HG03432 (cell line): ENCODE data around the gene PTPN11.
"Not testable (repeated sequence)": the region's sequence is repeated elsewhere in the genome, so short reads cannot be mapped to it uniquely, and the experiment has no call there.

Experiments used
- ATAC-seq: cut with Tn5 transposase; IDR thresholded peaks from one replicate; pipeline ENCODE4 v1.9.1; 2021; ENCODE audit warnings: mild to moderate bottlenecking, moderate library complexity; ENCODE audit not compliant: unreplicated experiment

The PTPN11 gene

DNA sequence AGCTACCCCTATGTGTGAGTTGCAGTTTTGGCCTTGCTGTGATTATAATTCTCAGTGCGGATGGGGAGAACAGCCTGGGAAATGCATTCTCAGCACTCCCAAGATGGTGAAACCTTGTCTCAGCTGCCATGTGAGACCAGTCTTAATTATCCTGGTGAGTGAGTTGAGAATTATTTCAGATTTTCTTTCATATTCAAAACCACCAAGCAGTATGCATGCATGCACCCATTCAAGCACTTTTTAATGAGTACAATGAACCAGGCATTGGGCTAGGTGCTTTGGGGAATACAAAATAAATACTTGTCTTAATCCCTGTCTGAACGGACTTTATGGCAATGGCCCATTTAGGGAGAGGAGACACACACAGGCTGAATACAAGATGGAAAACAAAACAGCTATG is 94.7 kb downstream of the PTPN11 start:
- no peak for ATAC-seq

DNA sequence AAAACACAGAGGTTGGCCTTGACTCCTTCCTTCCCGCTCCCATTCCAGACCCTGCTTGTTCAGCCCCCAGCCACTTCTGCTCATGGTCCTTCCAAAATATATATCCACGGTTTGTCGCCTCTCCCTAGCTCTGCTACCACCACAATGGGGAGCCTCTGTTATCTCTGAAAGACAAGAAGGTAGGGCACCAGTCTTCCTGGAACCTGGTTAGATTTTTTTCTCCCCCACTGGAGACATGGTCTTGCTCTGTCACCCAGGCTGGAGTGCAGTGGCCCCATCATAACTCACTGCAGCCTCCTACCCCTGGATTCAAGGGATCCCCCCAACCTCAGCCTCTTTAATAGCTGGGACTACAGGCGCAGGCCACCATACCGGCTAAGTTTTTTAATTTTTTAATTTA is 95.7 kb downstream of the PTPN11 start:
- no peak for ATAC-seq

DNA sequence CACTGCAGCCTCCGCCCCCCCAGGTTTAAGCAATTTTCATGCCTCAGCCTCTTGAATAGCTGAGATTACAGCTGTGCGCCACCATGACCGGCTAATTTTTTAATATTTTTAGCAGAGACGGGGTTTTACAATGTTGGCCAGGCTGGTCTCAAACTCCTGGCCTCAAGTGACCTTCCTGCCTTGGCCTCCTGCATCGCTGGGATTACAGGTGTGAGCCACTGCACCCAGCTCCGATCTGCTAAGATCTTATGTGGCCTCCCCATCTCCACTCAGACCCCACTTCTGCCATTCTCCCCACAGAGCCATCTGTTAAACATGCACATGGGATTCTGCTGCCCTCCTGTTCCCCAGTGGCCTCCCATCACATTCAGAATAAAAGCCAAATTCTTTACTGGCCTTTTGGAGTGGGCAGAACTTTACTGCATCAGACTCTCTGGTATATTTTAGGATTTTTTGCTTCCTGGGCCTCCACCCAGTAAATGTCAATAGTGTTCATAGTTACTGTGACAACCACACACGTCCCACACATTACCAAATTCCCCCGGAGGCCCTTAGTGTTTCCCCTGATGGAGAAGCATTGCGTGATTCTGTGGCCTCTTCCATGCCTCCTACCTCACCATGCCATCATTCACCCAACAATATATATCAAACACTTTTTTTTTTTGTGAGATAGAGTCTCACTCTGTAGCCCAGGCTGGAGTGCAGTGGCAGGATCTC is 96.3 kb downstream of the PTPN11 start:
- no peak for ATAC-seq

DNA sequence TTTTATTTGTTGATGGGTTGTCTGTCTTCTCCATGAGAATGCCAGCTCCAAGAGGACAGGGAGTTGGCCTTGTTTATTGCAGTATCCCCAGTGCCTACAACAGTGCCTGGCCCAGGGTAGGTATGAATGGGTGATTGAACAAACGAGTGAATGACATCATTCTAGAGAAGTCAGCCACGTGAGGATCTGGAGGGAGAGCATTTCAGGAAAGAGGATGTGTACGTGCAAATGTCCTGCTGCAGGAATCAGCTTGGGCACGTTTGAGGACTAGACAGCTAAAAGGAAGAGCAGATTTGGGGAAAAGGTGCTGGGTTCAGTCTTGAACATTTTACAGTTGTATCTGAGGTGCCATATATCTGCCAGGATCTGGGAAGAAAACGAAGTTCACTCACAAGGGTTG is 97.1 kb downstream of the PTPN11 start:
- ATAC-seq: no peak

DNA sequence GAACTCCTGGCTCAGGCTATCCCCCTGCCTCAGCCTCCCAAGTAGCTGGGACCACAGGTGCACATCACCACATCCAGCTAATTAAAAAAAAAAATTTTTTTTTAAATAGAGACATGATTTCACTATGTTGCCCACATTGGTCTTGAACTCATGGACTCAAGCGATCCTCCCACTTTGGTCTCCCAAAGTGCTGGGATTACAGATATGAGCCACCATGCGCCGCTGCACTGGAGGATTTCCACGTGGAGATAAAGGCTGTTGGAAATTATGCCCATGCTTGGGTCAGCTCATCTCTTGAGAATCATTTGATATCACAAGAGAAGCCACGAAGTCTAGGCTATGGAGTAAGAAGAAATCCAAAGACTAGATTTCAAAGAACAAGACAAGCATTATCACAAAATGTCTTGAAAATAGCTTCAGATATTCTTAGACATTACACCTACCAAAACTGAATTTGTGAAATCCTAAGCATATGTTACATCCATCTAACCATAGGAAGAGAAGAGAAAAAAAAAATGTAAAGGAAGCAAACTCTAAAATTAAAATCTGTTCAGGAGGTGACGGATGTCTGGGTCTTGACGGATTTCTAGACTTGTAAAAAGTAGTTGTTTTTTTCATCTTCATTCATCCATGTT is 99.1 kb downstream of the PTPN11 start:
- ATAC-seq: no peak

DNA sequence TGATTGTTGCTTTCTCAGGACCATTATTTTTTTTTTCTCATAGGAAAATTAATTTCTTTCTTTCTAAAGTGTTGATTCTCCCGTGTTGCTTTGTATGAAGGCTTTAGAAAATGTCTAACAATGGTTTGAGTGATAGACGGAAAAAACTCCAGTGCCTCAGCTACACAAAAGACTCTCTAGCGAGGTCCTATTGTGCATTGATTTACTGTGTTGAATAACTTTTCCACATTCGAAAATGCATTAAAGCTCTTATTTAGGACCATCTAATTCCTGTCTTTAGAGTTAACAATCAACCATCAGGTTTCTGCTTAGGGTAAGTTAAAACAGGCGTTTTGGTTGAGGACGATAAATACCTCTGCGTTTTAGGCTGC is 99.6 kb downstream of the PTPN11 start:
- ATAC-seq: no peak

DNA sequence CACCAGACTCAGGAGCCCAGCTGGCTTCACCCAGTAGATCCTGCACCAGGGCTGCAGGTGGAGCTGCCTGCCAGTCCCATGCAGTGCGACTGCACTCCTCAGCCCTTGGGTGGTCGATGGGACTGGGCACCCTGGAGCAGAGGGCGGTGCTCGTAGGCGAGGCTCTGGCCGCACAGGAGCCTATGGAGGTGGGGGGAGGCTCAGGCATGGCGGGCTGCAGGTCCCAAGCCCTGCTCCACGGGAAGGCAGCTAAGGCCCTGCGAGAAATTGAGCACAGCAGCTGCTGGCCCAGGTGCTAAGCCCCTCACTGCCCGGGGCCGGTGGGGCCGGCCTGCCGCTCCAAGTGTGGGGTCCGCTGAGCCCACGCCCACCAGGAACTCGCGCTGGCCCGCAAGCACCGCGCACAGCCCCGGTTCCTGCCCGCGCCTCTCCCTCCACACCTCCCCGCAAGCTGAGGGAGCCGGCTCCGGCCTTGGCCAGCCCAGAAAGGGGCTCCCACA is 101.1 kb downstream of the PTPN11 start:
- not testable (repeated sequence) for ATAC-seq

DNA sequence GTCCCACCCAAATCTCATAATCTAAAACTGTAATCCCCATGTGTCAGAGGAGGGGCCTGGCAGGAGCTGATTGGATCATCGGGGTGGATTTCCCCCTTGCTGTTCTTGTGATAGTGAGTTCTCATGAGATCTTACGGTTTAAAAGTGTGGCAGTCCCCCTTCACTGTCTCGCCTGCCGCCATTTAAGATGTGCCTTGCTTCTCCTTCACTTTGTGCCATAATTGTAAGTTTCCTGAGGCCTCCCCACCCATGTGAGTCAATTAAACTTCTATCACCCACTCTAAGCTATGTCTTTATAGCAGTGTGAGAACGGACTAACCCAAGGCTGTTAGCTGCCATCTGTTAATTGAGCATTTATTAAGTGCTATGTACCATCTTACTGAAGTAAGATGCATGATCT is 105.1 kb downstream of the PTPN11 start:
- no peak for ATAC-seq

DNA sequence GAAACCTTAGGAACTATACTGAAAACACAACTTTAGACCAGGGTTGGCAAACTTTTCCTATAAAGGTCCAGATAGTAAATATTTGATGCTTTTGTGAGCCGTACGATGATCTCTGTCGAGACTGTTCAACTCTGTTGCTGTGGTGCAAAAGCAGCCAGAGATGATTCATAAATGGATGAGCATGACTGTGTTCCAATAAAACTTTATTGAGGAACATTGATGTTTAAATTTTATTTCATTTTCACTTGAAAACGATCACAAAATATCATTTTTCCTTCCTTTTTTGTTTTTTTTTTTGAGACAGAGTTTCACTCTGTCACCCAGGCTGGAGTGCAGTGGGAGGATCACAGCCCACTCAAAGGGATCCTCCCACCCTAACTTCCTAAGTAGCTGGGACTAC is 105.5 kb downstream of the PTPN11 start:
- ATAC-seq: no peak

DNA sequence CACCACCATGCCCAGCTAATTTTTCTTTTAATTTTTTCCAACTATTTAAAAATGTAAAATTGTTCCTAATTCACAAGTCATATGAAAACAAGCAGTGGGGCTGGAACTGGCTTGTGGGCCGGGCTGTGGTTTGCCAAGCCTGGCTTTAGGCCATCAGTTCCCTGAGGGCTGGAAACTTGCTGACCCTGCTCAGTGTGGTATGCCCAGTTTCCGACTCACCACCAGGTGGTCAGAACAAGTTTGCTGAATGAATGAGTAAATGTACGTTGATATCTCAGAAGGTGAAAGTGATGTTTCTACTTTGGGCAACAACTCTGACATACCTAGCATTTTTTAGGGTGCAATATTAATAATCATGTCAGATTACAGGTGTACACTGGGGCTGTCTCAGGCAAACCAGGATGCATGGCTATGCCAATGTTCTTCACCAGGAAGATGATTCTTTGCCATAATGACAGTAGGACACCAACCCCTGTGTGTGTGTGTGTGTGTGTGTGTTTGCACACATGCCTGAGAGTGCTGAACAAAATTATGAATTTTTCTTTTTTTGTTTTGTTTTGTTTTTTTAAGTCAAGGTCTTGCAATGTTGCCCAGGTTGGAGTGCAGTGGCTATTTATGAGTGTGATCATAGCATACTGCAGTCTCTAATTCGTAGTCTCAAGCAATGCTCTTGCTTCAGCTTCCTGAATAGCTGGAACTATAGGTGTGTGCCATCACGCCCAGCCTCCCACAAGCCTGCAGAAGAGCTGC is 106.1 kb downstream of the PTPN11 start:
- no peak for ATAC-seq

DNA sequence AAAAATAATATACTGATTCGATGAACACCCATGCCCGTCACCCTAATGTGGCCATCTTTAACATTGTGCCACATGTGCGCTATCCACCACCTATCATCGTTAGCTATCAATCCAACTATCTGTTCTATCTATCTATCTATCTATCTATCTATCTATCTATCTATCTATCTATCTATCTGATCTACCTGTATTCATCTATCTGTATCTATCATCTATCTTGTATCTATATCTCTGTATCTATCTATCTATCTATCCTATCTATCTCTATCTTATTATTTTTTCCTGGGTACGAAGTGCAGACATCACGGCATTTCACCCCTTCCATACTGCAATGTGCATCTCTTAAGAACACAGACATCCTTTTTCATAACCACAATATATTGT is 106.7 kb downstream of the PTPN11 start:
- ATAC-seq: no peak

DNA sequence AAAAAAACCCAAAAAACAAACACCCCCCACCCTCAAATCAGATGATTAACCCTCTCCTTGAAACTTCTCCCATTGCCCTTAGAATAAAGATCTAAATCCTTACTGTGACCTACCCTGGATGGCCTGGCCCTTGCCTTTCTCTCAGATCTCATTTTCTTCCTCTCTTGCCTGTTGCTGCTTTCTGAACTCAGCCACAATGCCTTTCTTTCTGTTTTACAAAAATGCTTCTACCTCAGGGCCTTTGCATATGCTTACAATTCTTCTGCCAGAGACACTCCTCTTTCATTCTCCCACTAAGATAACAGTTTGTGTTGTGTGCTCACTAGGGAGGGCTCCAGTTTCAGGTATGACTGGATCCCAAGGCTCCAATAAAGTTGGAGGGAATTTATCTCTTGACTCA is 108.3 kb downstream of the PTPN11 start:
- ATAC-seq: no peak

DNA sequence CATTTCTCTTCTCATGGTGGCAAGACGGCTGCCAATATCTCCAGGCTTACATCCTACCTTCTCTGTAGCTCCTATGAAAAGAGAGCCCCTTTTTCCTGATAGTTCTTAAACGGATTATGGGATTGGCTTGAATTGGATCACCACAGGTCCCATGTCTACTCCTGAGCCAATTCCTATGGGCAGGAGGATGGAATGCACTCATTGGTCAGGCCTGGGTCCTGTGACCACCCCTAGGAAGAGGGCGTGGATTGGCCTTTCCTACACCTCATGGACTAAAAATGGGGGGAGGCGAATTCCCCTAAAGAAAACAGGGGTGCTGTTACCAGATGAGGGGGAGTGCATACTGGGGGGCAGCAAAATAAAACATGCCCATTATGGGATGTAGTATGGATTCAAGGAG is 108.8 kb downstream of the PTPN11 start:
- no peak for ATAC-seq

DNA sequence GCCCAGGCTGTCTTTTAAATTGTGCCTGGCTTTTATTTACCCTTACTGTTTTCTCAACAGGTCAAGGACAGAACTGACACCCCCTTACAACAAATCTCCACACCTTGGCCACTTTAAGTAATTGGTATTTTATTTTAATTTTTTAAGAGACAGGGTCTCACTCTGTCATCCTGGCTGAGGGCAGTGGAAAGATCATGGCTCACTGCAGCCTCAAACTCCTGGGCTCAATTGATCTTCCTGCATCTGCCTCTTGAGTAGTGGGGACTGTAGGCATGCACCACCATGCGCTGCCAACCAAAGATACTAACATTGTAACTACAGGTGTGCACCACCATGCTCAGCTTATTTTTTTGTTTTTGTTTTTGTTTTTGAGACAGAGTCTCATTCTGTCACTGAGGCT is 109.8 kb downstream of the PTPN11 start:
- no peak for ATAC-seq

DNA sequence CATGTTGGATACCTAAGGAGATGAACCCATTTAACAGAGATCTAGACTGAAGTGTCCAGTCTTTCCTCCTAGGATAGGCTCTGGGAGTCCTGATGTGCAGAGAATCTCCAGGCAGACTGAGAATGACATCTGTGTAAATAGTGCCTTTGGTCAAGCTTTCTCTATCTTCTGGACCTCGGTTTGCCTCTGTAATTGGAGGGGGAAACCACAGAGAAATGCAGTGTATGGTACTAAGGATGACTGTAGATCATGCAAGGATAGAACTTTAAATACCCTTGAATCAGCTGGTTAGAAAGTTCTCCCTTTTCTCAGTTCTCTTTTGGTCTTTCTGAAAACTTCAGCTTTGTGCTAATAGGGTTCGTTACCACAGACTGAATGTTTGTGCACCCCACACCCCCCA is 112.2 kb downstream of the PTPN11 start:
- ATAC-seq: no peak

DNA sequence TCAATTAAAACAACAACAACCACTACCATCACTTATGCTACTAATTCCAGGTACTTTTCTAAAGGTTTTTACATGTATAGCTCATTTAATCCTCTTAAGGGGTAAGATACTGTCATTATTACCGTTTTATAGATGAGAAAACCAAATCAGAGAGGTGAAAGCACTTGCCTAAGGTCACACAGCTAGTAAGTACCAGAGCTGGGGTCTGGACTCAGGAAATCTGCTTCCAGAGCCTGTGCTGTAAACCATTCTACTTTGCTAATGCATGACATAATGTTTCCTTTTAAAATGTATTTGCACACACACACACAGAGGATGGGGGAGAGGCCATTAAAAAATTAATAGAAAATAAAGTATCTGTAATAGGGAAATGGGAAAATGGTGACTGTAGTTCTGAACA is 113.4 kb downstream of the PTPN11 start:
- no peak for ATAC-seq

DNA sequence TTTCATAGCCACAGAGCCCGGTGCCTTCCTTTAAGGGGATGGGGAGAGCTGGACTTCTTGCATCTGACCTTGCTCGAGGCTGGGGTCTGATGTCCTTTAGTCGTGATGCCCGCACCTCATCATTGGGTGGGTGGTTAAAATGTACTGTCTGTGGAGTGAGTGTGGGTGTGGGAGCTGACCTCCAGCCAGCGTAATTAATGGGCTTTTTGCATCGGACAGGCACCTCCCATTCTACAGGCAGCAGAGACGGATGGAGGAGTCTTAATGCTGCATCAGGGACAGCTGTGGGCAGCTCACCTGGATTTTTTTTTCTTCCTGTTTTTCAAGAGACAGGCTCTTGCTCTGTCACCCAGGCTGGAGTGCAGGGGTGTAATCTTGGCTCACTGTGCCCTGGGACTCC is 114.8 kb downstream of the PTPN11 start:
- no peak for ATAC-seq

DNA sequence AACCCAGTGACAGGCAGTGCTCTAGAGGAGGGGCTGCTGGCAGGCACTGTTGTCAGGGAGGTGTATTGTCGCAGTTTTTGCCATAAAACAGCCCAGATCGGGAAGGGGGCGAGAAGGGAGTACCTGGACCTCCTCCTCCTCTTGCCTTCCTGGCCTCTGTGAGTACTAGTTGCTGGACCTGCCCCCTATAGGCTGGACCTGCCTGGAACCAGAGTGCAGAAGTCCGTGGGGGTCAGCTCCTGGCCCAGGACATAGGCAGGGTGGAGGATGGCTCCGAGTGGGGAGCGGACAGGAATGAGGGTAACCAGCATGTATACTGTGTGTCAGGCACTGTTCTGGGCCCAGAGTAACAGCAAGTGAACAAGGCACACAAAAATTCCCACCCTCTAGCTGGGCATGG is 116.3 kb downstream of the PTPN11 start:
- ATAC-seq: no peak

DNA sequence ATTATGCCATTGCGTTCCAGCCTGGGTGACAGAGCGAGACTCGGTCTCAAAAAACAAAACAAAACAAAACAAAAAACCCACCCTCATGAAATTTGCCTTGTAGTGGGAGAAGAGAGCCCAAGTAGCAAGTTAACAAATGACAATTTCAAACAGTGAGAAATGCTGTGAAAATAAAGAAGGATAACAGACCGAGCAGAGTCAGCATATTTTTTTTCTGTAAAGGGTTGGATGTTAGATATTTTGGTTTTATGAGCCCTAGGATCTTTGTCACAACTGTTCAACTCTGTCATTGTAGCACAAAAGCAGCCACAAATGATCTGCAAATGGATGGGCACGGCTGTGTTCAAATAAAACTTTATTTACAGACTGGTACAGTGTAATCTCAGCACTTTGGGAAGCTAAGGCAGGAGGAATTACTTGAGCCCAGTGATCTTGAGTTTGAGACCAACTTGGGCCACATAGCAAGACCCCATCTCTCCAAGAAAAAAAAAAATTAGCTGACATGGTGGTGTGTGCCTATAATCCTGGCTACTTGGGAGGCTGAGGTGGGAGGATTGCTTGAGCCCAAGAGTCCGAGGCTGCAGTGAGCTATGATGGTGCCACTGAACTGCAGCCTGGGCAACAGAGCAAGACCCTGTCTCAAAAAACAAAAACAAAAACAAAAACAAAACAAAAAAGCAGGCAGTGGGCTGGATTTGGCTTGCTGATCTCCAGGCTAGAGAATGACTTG is 117.1 kb downstream of the PTPN11 start:
- no peak for ATAC-seq

DNA sequence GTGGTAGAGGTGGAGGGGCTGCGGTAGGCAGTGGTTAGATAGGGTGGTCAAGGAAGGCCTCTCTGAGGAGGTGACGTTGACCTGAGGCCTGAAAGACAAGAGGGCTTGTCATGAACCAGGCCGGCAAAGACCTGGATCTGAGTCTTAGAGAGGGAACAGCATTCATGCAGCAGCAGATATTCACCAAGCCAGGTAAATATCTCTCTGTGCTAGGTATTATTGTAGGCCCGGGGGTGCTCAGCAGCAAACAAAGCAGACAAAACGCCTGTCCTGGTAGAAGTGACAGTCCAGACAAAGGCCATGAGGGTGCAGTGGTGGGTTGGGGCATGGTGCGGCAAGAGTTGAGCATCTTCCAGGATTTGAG is 117.6 kb downstream of the PTPN11 start:
- ATAC-seq: no peak

DNA sequence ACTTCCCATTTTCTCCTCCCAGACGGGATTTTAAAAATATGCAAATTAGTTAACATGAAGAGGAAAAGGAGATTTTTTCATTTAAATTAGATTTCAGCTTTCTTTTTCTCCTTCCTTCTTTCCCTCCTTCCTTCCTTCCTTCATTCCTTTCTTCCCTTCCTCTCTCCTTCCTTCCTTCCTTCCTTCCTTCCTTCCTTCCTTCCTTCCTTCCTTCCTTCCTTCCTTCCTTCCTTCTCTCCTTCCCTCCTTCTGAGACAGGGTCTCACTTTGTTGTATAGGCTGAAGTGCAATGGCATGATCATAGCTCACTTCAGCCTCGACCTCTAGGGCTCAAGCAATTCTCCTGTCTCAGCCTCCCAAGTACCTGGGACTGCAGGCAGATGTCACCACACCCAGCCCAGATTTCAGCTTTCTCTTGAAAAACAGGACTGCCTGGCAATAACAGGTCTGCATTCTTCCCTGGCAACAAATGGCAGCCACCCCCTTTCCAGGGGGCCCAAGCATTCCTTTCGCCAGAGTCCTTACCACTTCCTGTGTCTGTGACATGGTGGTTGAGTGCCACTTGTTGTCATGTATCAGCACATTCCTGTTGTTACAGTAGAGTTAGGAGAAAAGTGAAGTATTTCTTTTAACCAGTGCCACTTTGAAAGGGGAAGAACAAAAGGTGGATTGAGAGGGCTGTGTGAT is 119.1 kb downstream of the PTPN11 start:
- no peak for ATAC-seq
